ENCODE data around the gene HUS1B. TPM values are rescaled to one million over a fixed set of nuclear protein-coding genes. Genes with fewer than 3 reads are reported as not detected.

The HUS1B gene
- polyA plus RNA-seq, 3 donors, result 0.23 to 0.73 TPM; not detected in 1

GRCh38 chr6:692356-692851 lies 35.5 kb upstream of the HUS1B start:
- H3K9ac ChIP-seq (ENCODE audit: insufficient read depth, low read length, poor library complexity, severe bottlenecking), result peak overlapping the region; percentile 82
- H3K27ac ChIP-seq (ENCODE audit: low read depth in 1 of 2, low read length in 2 of 2), result peak overlapping the region in 1 of 2 donors; percentile 81
- H3K27me3 Mint-ChIP-seq (ENCODE audit: low read depth in 3 of 3), result peaks cover 0 to 7% (median 2%) of the 10 kb centered on the region in 3 donors
- peaks cover 0 to 4% of the 10 kb centered on the region in 2 donors for H3K36me3 Mint-ChIP-seq
- H3K4me1 Mint-ChIP-seq, result peaks cover 22% of the 10 kb centered on the region
- H2AFZ ChIP-seq (ENCODE audit: insufficient read depth, low read depth, low read length, poor library complexity, severe bottlenecking), result peak overlapping the region; percentile 95
- H3K36me3 ChIP-seq (replicated peaks in 1 of 2; ENCODE audit: control insufficient read depth in 1 of 2, insufficient read depth in 2 of 2, low read length in 2 of 2), result peaks cover 4 to 20% of the 10 kb centered on the region in 2 donors
- no peaks in the 10 kb centered on the region for H3K27me3 ChIP-seq (ENCODE audit: control insufficient read depth in 2 of 2, insufficient read depth in 2 of 2, low read length in 2 of 2)
- DNase-seq, result peak; percentile 6 to 28 (median 9)
- peaks cover 17 to 18% of the 10 kb centered on the region in 2 donors for H3K4me1 ChIP-seq (ENCODE audit: control insufficient read depth in 1 of 2, insufficient read depth in 2 of 2, low read length in 2 of 2)
- no peak for TF ChIP-seq CTCF (IDR thresholded peaks at IDR 0.05)
- peak overlapping the region in 4 of 7 donors; percentile 56 to 86 (median 68) for H3K27ac Mint-ChIP-seq
- peaks cover 25% of the 10 kb centered on the region for H4K20me1 ChIP-seq (ENCODE audit: insufficient read depth, low read length)
- H3K4me3 ChIP-seq (replicated peaks in 1 of 3; ENCODE audit: low read depth in 2 of 3, low read length in 3 of 3), result peak overlapping the region; percentile 62 to 93 (median 85)
- peak overlapping the region; percentile 96 to 98 for H3K4me3 Mint-ChIP-seq
- intact Hi-C loops (cut with micrococcal nuclease), result no loop called here
- H3K9me3 Mint-ChIP-seq, result peaks cover 0 to 6% (median 3%) of the 10 kb centered on the region in 7 donors
- H3K4me2 ChIP-seq (replicated peaks; ENCODE audit: extremely low read depth, low read length, poor library complexity, severe bottlenecking), result peak overlapping the region; percentile 95
- WGBS (ENCODE audit: insufficient coverage), result 2% methylated on average over 45 of the region's 45 CpGs
- H3K9me3 ChIP-seq (replicated peaks in 1 of 2; ENCODE audit: control insufficient read depth in 1 of 2, insufficient read depth in 1 of 2, low read length in 2 of 2), result no peaks in the 10 kb centered on the region
- H3K79me2 ChIP-seq (ENCODE audit: insufficient read depth, low read length), result peaks cover 39% of the 10 kb centered on the region

- Histone ChIP-seq H3K9ac (ENCODE audit: insufficient read depth, low read length, poor library complexity, severe bottlenecking) (no peak overlapping the region), H3K36me3 (replicated peaks in 1 of 2; ENCODE audit: control insufficient read depth in 1 of 2, insufficient read depth in 2 of 2, low read length in 2 of 2) (peaks cover 4 to 27% of the 10 kb centered on the region in 2 donors), H4K20me1 (ENCODE audit: insufficient read depth, low read length) (peaks cover 37% of the 10 kb centered on the region), H3K79me2 (ENCODE audit: insufficient read depth, low read length) (peaks cover 45% of the 10 kb centered on the region), H3K27ac (ENCODE audit: low read depth in 1 of 2, low read length in 2 of 2) (no peak overlapping the region), H3K4me3 (replicated peaks in 1 of 3; ENCODE audit: low read depth in 2 of 3, low read length in 3 of 3) (no peak overlapping the region), H3K9me3 (replicated peaks in 1 of 2; ENCODE audit: control insufficient read depth in 1 of 2, insufficient read depth in 1 of 2, low read length in 2 of 2) (no peaks in the 10 kb centered on the region), H2AFZ (ENCODE audit: insufficient read depth, low read depth, low read length, poor library complexity, severe bottlenecking) (no peak overlapping the region), H3K4me1 (ENCODE audit: control insufficient read depth in 1 of 2, insufficient read depth in 2 of 2, low read length in 2 of 2) (peaks cover 17 to 28% of the 10 kb centered on the region in 2 donors), H3K4me2 (replicated peaks; ENCODE audit: extremely low read depth, low read length, poor library complexity, severe bottlenecking) (no peak overlapping the region), H3K27me3 (ENCODE audit: control insufficient read depth in 2 of 2, insufficient read depth in 2 of 2, low read length in 2 of 2) (no peaks in the 10 kb centered on the region)
- H3K4me3 Mint-ChIP-seq, result no peak overlapping the region
- peaks cover 0 to 2% (median 0%) of the 10 kb centered on the region in 7 donors for H3K9me3 Mint-ChIP-seq
- intact Hi-C loops (cut with micrococcal nuclease), result no loop called here
- no peak for TF ChIP-seq CTCF (IDR thresholded peaks at IDR 0.05)
- H3K4me1 Mint-ChIP-seq, result peaks cover 32% of the 10 kb centered on the region
- WGBS (ENCODE audit: insufficient coverage), result 100% methylated on average over 1 of the region's 2 CpGs
- DNase-seq, result no peak
- H3K27ac Mint-ChIP-seq, result peak overlapping the region in 2 of 7 donors; percentile 30 to 55
- peaks cover 0 to 11% of the 10 kb centered on the region in 2 donors for H3K36me3 Mint-ChIP-seq
- peaks cover 0 to 3% (median 2%) of the 10 kb centered on the region in 3 donors for H3K27me3 Mint-ChIP-seq (ENCODE audit: low read depth in 3 of 3)
Measured at GRCh38 chr6:689223-689622, 32.3 kb upstream of the HUS1B start.

All from CD14-positive monocyte (primary cell).